Subcutaneous abdominal adipose tissue (tissue), 5 donors: Measurements from ENCODE around the gene ARL9.
"Not testable (repeated sequence)": the region's sequence is repeated elsewhere in the genome, so short reads cannot be mapped to it uniquely, and the experiment has no call there.

Experiments used
- H3K27ac ChIP-seq: one replicate; pipeline ENCODE4 v1.7.0; 2013; ENCODE audit warnings: low read depth, mild to moderate bottlenecking, inconsistent platforms, low read length, moderate library complexity
- H3K27me3 ChIP-seq, 5 donors: one replicate each; pipeline ENCODE4 v1.7.0; 2013; ENCODE audit warnings: low read length in 5 of 5, inconsistent platforms in 1 of 5; ENCODE audit not compliant: control insufficient read depth in 5 of 5, insufficient read depth in 4 of 5
- H3K36me3 ChIP-seq, 5 donors: one replicate each; pipeline ENCODE4 v1.7.0; 2013; ENCODE audit warnings: low read length in 5 of 5; ENCODE audit not compliant: control insufficient read depth in 5 of 5, insufficient read depth in 5 of 5
- H3K4me1 ChIP-seq, 5 donors: one replicate each; pipeline ENCODE4 v1.7.0; 2013; ENCODE audit warnings: low read length in 5 of 5, mild to moderate bottlenecking in 3 of 5, moderate library complexity in 1 of 5; ENCODE audit not compliant: control insufficient read depth in 5 of 5, insufficient read depth in 5 of 5
- H3K4me3 ChIP-seq, 5 donors: one replicate each; pipeline ENCODE4 v1.7.0; 2013; ENCODE audit warnings: low read length in 5 of 5, low read depth in 1 of 5
- H3K9ac ChIP-seq, 5 donors: one replicate each; pipeline ENCODE4 v1.7.0; 2013; ENCODE audit warnings: low read length in 5 of 5, mild to moderate bottlenecking in 4 of 5, moderate library complexity in 3 of 5
- H3K9me3 ChIP-seq, 5 donors: one replicate each; pipeline ENCODE4 v1.7.0; 2013; ENCODE audit warnings: low read length in 5 of 5; ENCODE audit not compliant: control insufficient read depth in 5 of 5
- donor health status: healthy.
- donor health status: healthy.
- donor health status: healthy.
- donor health status: healthy.
- donor health status: healthy.

Gene ARL9, protein sequence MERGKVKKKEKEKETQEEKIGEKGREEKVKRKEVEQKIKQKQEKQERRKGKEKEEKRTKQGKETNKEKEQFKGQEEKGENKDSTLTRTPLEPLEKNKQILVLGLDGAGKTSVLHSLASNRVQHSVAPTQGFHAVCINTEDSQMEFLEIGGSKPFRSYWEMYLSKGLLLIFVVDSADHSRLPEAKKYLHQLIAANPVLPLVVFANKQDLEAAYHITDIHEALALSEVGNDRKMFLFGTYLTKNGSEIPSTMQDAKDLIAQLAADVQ

DNA sequence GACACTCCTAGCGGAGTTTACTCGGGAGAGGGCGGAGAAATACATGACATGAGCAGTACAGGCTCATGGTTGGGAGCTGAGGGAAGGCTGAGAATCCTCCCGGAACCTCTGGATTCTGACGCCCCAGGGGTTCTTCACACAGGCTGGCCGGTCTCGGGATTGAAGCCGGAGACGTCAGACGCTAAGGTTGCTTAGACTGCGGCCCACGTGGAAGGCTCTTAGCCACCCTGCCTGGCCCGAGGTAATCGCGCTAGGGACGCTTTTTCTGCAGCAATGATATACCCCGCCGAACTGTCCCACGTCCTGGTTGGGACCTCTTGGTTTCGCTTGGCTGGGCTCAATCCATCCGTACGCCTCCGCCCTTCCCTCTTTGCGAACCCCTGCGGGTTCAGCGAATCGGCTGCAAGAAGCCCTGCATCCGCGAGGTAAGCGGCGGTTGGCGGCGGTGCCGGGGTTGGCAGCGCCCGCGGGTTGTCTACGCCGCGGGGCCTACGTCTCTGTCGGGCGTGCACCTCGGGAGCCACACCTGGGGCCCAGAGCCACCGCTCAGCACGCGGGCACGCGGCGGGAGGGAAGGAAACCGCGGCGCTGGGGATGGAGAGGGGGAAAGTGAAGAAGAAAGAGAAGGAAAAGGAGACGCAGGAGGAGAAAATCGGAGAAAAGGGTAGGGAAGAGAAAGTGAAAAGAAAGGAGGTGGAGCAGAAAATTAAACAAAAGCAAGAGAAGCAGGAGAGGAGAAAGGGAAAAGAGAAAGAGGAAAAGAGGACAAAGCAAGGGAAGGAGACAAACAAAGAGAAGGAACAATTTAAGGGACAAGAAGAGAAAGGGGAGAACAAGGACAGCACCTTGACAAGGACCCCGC is at the start of gene ARL9:
ARL9 (plus strand) TSS at position 523 of the 862 bp plus-strand sequence; CDS start at position 595, 72 bp downstream.
- H3K4me1 ChIP-seq: peaks cover 0 to 16% (median 14%) of the 10 kb centered on the region in 5 donors
- peaks cover 13 to 27% (median 14%) of the 10 kb centered on the region in 5 donors for H3K36me3 ChIP-seq
- H3K4me3 ChIP-seq: peak within 1 kb of the TSS; percentile 64 to 95 (median 75)
- H3K9me3 ChIP-seq: no peaks in the 10 kb centered on the region
- no peak within 1 kb of the TSS for H3K27ac ChIP-seq
- peaks cover 0 to 14% (median 9%) of the 10 kb centered on the region in 5 donors for H3K27me3 ChIP-seq
- peak within 1 kb of the TSS in 4 of 5 donors; percentile 4 to 80 (median 62) for H3K9ac ChIP-seq

DNA sequence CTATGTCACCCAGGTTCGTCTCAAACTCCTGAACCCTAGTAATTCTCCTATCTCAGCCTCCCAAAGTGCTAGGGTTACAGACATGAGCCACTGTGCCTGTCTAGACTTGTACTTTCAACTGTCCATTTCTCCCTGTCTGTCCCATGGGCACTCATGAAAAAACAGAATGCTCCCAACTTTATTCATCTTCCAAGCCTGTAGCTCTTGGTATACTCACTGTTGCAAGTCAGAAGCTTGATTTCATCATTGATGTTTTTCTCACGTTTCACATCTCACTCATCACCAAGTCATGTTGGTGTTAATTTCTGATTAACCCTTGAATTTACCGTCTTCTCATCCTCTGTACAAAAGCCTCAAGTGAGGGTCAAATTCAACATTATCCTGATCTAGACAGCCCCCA is 45.5 kb upstream of the ARL9 start:
- Histone ChIP-seq H3K4me1 (peaks cover 0 to 6% (median 2%) of the 10 kb centered on the region in 5 donors), H3K27ac (no peak overlapping the region), H3K9me3 (no peaks in the 10 kb centered on the region), H3K9ac (no peak overlapping the region), H3K4me3 (no peak overlapping the region), H3K27me3 (no peaks in the 10 kb centered on the region), H3K36me3 (peaks cover 18 to 40% (median 24%) of the 10 kb centered on the region in 5 donors)

DNA sequence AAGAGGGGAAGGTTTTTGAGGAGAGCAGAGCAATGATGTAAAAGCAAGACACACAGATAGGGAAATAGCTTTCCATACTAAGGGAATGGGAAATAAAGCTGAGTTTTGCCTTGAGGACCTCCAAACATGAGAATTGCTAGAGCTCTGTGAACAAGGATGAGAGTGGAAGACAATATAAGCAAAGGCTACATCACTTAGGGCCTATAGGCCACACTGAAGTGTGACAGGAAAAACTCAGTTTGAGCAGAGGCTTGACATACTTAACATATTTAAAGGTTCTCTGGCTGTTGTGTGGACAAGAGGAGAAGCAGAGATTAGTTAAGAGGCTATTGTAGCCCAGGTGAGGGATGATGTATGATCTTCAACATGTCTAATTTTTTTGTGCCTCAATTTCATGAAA is 43.4 kb upstream of the ARL9 start:
- Histone ChIP-seq H3K27ac (no peak overlapping the region), H3K4me3 (no peak overlapping the region), H3K36me3 (peaks cover 18 to 36% (median 24%) of the 10 kb centered on the region in 5 donors), H3K27me3 (no peaks in the 10 kb centered on the region), H3K9me3 (no peaks in the 10 kb centered on the region), H3K4me1 (peaks cover 4 to 25% (median 21%) of the 10 kb centered on the region in 5 donors), H3K9ac (no peak overlapping the region)

DNA sequence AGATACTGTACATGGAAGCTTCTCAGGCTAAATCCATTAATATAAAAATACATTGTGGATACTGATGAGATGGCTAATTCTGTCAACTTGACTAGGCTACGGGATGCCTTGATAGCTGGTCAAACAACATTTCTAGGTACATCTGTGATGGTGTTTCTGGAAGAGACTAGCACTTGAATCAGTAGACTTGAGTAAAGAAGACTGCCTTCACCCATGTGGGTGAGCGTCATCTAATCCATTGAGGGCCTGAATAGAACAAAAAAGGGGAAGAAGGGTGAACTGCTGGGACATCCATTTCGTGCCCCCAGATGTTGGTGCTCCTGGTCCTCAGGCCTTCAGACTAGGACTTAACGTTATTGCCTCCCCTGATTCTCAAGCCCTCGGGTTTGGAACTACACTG is 41.9 kb upstream of the ARL9 start:
- Histone ChIP-seq H3K4me3 (no peak overlapping the region), H3K9ac (no peak overlapping the region), H3K27me3 (no peaks in the 10 kb centered on the region), H3K4me1 (peaks cover 6 to 33% (median 29%) of the 10 kb centered on the region in 5 donors), H3K9me3 (no peaks in the 10 kb centered on the region), H3K36me3 (peaks cover 15 to 28% (median 22%) of the 10 kb centered on the region in 5 donors), H3K27ac (no peak overlapping the region)

DNA sequence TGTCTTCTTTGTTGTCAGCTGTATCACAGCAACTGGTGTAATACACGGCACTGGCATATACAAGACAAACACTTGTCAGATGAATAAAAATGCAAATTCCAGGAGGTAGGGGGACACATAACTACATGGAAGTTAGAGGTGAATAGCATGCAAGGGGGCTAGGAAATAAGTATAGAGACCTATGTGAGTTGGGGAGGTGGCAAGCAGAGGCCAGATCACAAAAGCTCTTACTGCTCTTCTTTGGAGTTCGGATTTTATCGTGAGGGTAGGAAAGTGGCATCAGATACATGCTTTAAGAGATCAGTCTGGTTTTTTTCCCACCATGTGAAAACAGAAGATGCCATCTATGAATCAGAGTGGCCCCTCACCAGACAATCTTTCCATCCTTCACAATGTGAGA is 41.0 kb upstream of the ARL9 start:
- H3K27me3 ChIP-seq: no peaks in the 10 kb centered on the region
- peaks cover 14 to 23% (median 18%) of the 10 kb centered on the region in 5 donors for H3K36me3 ChIP-seq
- no peak overlapping the region for H3K27ac ChIP-seq
- H3K4me1 ChIP-seq: peaks cover 6 to 42% (median 37%) of the 10 kb centered on the region in 5 donors
- no peak overlapping the region for H3K9ac ChIP-seq
- no peaks in the 10 kb centered on the region for H3K9me3 ChIP-seq
- H3K4me3 ChIP-seq: no peak overlapping the region

DNA sequence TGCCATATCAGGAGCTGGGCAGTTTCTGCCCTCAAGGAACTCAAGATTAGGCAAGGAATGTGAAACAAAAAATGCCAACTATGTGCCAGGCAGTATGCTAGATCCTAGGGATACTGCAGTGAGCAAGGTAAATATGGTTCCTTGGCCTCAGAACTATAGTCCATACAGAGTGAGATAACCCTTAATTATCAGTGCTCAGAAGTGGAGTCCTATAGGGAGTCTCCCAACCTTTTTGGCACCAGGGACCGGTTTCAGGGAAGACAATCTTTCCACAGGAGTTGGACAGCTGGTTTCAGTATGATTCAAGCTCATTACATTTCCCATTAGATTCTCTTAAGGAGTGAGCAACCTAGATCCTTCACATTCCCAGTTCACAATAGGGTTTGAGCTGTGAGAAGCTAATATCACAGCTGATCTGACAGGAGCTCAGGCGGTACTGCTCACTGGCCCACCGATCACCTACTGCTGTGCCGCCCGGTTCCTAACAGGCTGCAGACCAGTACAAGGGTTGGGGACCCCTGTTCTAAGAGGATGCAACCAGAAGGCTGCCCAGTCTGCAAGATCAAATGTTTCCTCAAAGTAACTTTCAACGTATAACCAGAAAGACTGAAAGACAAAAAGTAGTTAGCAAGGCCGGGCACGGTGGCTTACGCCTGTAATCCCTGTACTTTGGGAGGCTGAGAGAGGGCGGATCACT is 39.8 kb upstream of the ARL9 start:
- Histone ChIP-seq H3K36me3 (peaks cover 6 to 15% (median 12%) of the 10 kb centered on the region in 5 donors), H3K9ac (peak overlapping the region in 1 of 5 donors; percentile 23), H3K27me3 (no peaks in the 10 kb centered on the region), H3K9me3 (no peaks in the 10 kb centered on the region), H3K27ac (no peak overlapping the region), H3K4me3 (peak overlapping the region; percentile 90 to 100 (median 97)), H3K4me1 (peaks cover 6 to 42% (median 38%) of the 10 kb centered on the region in 5 donors)

DNA sequence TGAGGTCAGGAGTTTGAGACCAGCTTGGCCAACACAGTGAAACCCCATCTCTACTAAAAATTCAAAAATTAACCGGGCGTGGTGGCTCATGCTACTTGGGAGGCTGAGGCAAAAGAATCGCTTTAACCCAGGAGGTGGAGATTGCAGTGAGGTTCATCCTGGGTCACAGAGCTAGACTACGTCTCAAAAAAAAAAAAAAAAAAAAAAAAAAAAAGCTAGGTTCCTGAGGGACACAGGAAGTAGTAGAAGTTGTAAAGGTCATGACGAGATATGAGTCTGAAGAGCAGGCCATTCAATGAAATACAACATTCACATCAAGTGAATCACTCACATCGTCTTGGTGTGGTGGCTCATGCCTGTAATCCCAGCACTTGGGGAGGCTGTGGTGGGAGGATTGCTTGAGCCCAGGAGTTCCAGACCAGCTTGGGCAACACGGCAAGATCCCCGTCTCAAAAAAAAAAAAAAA is 39.3 kb upstream of the ARL9 start:
- H3K9me3 ChIP-seq, H3K27me3 ChIP-seq: not testable (repeated sequence)
- Histone ChIP-seq H3K4me3 (peak overlapping the region; percentile 90 to 100 (median 97)), H3K9ac (peak overlapping the region; percentile 65 to 97 (median 93)), H3K36me3 (peaks cover 6 to 13% (median 7%) of the 10 kb centered on the region in 5 donors), H3K4me1 (peaks cover 6 to 42% (median 38%) of the 10 kb centered on the region in 5 donors), H3K27ac (peak overlapping the region; percentile 91)

DNA sequence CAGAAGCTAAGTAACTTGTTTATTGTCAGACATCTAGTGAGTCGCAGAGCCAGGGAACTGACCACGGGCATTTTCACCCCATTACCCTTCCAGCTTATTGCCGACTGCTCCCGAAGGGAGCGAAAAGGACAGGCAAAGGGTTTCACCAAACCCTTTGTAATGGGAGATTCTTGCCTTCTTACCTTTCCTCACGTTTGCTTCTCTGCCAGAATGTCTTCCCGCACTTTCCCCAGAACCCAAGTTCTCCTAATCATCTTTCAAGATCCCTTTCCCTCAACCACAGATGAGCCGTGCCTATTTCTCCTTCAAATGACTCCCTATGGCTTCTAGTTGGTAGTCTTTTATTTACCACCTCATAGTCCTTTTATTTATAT is 38.7 kb upstream of the ARL9 start:
- Histone ChIP-seq H3K4me1 (peaks cover 6 to 42% (median 38%) of the 10 kb centered on the region in 5 donors), H3K9ac (peak overlapping the region; percentile 65 to 97 (median 93)), H3K27ac (peak overlapping the region; percentile 91), H3K36me3 (peaks cover 11 to 18% (median 13%) of the 10 kb centered on the region in 5 donors), H3K27me3 (no peaks in the 10 kb centered on the region), H3K4me3 (peak overlapping the region; percentile 90 to 100 (median 97)), H3K9me3 (no peaks in the 10 kb centered on the region)

DNA sequence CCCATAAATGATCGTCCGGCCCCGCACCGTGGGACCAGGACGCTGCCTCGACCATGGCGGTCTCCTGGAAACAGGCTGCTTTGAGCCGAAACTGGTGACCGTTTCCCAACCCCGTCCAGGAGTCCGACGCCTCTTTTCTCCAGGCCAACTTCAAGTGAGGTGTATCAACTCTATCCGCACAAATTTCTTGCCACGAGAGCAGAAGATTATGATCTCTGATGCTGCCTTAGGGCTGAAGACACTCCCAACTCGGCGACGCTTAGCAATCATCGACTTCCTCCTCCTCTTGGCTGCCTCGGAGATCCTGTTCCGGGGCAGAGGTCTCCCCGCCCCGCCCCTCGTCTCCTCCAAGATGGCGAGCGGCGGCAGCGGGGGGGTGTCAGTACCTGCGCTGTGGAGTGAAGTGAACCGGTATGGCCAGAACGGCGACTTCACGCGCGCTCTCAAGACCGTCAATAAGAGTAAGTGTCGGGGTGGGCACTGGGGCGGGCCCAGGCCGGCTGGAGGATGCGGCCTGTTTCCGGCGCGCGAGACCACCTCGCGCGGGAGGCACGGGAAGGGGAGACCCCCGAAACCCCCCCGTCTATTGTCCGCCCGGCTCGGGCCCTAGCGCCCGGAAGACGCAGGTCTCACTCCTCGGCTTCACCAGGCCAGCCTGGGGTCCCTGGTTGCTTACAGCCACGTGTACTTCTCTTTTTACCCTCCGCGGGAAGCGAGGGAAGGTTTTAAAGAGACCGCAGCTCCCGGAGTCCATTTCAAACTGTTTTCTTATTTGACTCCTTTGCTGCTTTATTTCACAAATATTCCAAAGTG is 38.1 kb upstream of the ARL9 start, which contains the start of gene SRP72:
SRP72 (plus strand) TSS at position 334 of the 813 bp plus-strand sequence; CDS start at position 353, 19 bp downstream.
- H3K4me1 ChIP-seq: peaks cover 6 to 42% (median 38%) of the 10 kb centered on the region in 5 donors
- no peaks in the 10 kb centered on the region for H3K9me3 ChIP-seq
- H3K27ac ChIP-seq: peak within 1 kb of the TSS; percentile 91
- peak within 1 kb of the TSS; percentile 77 to 97 (median 94) for H3K9ac ChIP-seq
- peaks cover 9 to 17% (median 12%) of the 10 kb centered on the region in 5 donors for H3K36me3 ChIP-seq
- H3K27me3 ChIP-seq: no peaks in the 10 kb centered on the region
- peak within 1 kb of the TSS; percentile 90 to 100 (median 97) for H3K4me3 ChIP-seq
